ENCODE data around the gene TENM3. TPM values are rescaled to one million over a fixed set of nuclear protein-coding genes. Genes with fewer than 3 reads are reported as not detected.

TENM3 gene
- total and polyA plus RNA-seq, 10 of the 15 experiments (the other 5 are each of a cell fraction or from before 2014, with no cell fraction given), result 0.01 to 1.7 (median 0.08) TPM; not detected in 2

- Histone ChIP-seq H3K27ac (ENCODE audit: control insufficient read depth, insufficient read depth) (no peak overlapping the region), H4K20me1 (ENCODE audit: control insufficient read depth, insufficient read depth) (no peaks in the 10 kb centered on the region), H3K9me3 (replicated peaks; ENCODE audit: control insufficient read depth, insufficient read depth, low read length) (no peaks in the 10 kb centered on the region), H3K36me3 (ENCODE audit: control insufficient read depth in 2 of 2, insufficient read depth in 2 of 2, low read length in 1 of 2) (no peaks in the 10 kb centered on the region), H3K27me3 (replicated peaks in 1 of 2; ENCODE audit: control insufficient read depth in 2 of 2, insufficient read depth in 2 of 2, low read length in 1 of 2) (peaks cover 0 to 2% of the 10 kb centered on the region in 2 experiments; a peak in 2 of 4 replicates), H3K9ac (ENCODE audit: control insufficient read depth, insufficient read depth, low read length) (no peak overlapping the region), H3K4me2 (ENCODE audit: control insufficient read depth, insufficient read depth) (no peak overlapping the region), H3K4me3 (no peak overlapping the region), H2AFZ (ENCODE audit: control insufficient read depth, low read depth, low read length) (no peak overlapping the region), H3K4me1 (ENCODE audit: control insufficient read depth, insufficient read depth, low read length) (no peaks in the 10 kb centered on the region), H3K79me2 (ENCODE audit: control insufficient read depth, insufficient read depth, low read length) (no peaks in the 10 kb centered on the region)
- CTCF ChIA-PET, result interaction anchor here (0.6 to 1.1 kb wide), 2 partner anchors 11 to 152 kb away, joined by 4 to 6 read pairs; no protein-coding TSS in a partner anchor
- DNase-seq (ENCODE audit: low read depth, low spot score) (no peak), FAIRE-seq (no peak), ATAC-seq (no peak)
- intact Hi-C loops (cut with micrococcal nuclease; ENCODE audit: unreplicated experiment) (no loop called here), in situ Hi-C loops (cut with MboI) (no loop called here)
- SMC1A ChIA-PET (ENCODE audit: uncharacterized antibody, unreplicated experiment), result interaction anchor here (0.9 kb wide), 1 partner anchor 9 kb away, joined by 3 read pairs; no protein-coding TSS in a partner anchor
- RAD21 ChIA-PET (ENCODE audit: unreplicated experiment), result no interaction called here
- TF ChIP-seq MAX (IDR thresholded peaks at IDR 0.05; ENCODE audit: low read depth, low read length) (no peak), SPI1 (IDR thresholded peaks at IDR 0.05; ENCODE audit: borderline replicate concordance, insufficient read depth, low read depth, low read length) (no peak), MEF2A (IDR thresholded peaks at IDR 0.05; ENCODE audit: insufficient read depth, low read depth, low read length) (no peak), CBX3 (IDR thresholded peaks at IDR 0.05; ENCODE audit: borderline replicate concordance, low read depth) (no peak)
- WGBS (ENCODE audit: insufficient coverage, insufficient replicate concordance, low lambda C conversion rate, missing lambda C conversion rate), result 8% methylated on average over 3 of the region's 3 CpGs
- POLR2A ChIA-PET, result no interaction called here
- BruUV-seq (replicated peaks), result no TSS peak
These were observed 456.0 kb downstream of the TENM3 start for GRCh38 chr4:182699201-182699600.

DNA sequence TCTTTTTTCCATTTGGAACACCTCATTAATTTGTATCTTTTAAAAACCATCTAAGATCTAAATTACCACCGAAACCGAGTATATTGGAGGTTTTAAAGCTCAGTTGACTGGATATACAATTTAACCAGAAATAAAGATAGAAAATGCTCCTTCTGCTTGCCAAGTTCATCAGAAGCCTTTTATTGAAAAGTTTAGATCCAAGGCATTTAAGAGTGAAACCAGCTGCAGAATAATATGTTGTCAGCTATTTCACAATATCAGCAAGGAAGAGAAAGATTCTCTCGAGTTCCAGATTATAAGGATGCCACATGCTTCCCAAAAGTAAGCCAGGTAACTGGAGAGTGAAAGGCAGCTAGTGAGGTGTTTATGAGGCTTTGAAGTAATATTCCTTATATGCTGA is 456.6 kb downstream of the TENM3 start:
- H3K9ac ChIP-seq (ENCODE audit: control insufficient read depth, insufficient read depth, low read length), result no peak overlapping the region
- H3K4me2 ChIP-seq (ENCODE audit: control insufficient read depth, insufficient read depth), result no peak overlapping the region
- H3K36me3 ChIP-seq (ENCODE audit: control insufficient read depth in 2 of 2, insufficient read depth in 2 of 2, low read length in 1 of 2), result no peaks in the 10 kb centered on the region
- H2AFZ ChIP-seq (ENCODE audit: control insufficient read depth, low read depth, low read length), result no peak overlapping the region
- FAIRE-seq (no peak), ATAC-seq (no peak), DNase-seq (ENCODE audit: low read depth, low spot score) (no peak)
- no peaks in the 10 kb centered on the region; a peak in 1 of 4 replicates for H3K27me3 ChIP-seq (replicated peaks in 1 of 2; ENCODE audit: control insufficient read depth in 2 of 2, insufficient read depth in 2 of 2, low read length in 1 of 2)
- ChIA-PET SMC1A (ENCODE audit: uncharacterized antibody, unreplicated experiment) (interaction anchor here (0.9 kb wide), 1 partner anchor 8 kb away, joined by 3 read pairs; no protein-coding TSS in a partner anchor), CTCF (interaction anchor here (0.6 to 1.1 kb wide), 2 partner anchors 11 to 152 kb away, joined by 4 to 6 read pairs; no protein-coding TSS in a partner anchor), POLR2A (no interaction called here), RAD21 (ENCODE audit: unreplicated experiment) (no interaction called here)
- TF ChIP-seq RELA (IDR thresholded peaks at IDR 0.05; ENCODE audit: borderline replicate concordance, partially characterized antibody) (no peak), EGR1 (IDR thresholded peaks at IDR 0.05; ENCODE audit: borderline replicate concordance in 1 of 2, low read depth in 2 of 2, low read length in 2 of 2) (no peak), ZNF384 (IDR thresholded peaks at IDR 0.05; ENCODE audit: borderline replicate concordance, low read depth, low read length) (no peak), POLR2A (IDR thresholded peaks at IDR 0.05; ENCODE audit: low read depth, low read length) (no peak), ZZZ3 (IDR thresholded peaks at IDR 0.05; ENCODE audit: control insufficient read depth, insufficient read length, low read depth) (no peak)
- TF ChIP-seq, protein P1, sequence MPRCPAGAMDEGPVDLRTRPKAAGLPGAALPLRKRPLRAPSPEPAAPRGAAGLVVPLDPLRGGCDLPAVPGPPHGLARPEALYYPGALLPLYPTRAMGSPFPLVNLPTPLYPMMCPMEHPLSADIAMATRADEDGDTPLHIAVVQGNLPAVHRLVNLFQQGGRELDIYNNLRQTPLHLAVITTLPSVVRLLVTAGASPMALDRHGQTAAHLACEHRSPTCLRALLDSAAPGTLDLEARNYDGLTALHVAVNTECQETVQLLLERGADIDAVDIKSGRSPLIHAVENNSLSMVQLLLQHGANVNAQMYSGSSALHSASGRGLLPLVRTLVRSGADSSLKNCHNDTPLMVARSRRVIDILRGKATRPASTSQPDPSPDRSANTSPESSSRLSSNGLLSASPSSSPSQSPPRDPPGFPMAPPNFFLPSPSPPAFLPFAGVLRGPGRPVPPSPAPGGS (IDR thresholded peaks at IDR 0.05; ENCODE audit: borderline replicate concordance, insufficient read depth, low read depth, low read length, poor library complexity, severe bottlenecking), result no peak
- no peaks in the 10 kb centered on the region for H3K9me3 ChIP-seq (replicated peaks; ENCODE audit: control insufficient read depth, insufficient read depth, low read length)
- no peak overlapping the region for H3K27ac ChIP-seq (ENCODE audit: control insufficient read depth, insufficient read depth)
- WGBS (ENCODE audit: insufficient coverage, insufficient replicate concordance, low lambda C conversion rate, missing lambda C conversion rate), result 31% methylated on average over 3 of the region's 3 CpGs
- no peaks in the 10 kb centered on the region for H3K4me1 ChIP-seq (ENCODE audit: control insufficient read depth, insufficient read depth, low read length)
- in situ Hi-C loops (cut with MboI), result no loop called here
- intact Hi-C loops (cut with micrococcal nuclease; ENCODE audit: unreplicated experiment), result no loop called here
- BruUV-seq (replicated peaks), result no TSS peak
- H4K20me1 ChIP-seq (ENCODE audit: control insufficient read depth, insufficient read depth), result no peaks in the 10 kb centered on the region
- H3K4me3 ChIP-seq, result no peak overlapping the region
- no peaks in the 10 kb centered on the region for H3K79me2 ChIP-seq (ENCODE audit: control insufficient read depth, insufficient read depth, low read length)

Data from GM12878 (cell line).